Immature natural killer cell (primary cell): ENCODE results near the gene PAAF1. TPM values are rescaled to one million over a fixed set of nuclear protein-coding genes. Genes with fewer than 3 reads are reported as not detected.
"Not testable (repeated sequence)": the region's sequence is repeated elsewhere in the genome, so short reads cannot be mapped to it uniquely, and the experiment has no call there.

Experiments used
- DNase-seq, 3 donors: peaks; one replicate each; pipeline ENCODE4 v3.0.0; 2022; ENCODE audit warnings: mixed read lengths in 1 of 3
- H3K27ac Mint-ChIP-seq, 6 donors: one replicate each; pipeline ENCODE4 v1.8.0; 2020; ENCODE audit warnings: mixed read lengths in 6 of 6, mild to moderate bottlenecking in 5 of 6, inconsistent platforms in 4 of 6, moderate library complexity in 3 of 6
- H3K27me3 Mint-ChIP-seq, 3 donors: one replicate each; pipeline ENCODE4 v1.8.0; 2020 to 2021; ENCODE audit warnings: low read depth in 3 of 3, mild to moderate bottlenecking in 3 of 3, mixed read lengths in 3 of 3, moderate library complexity in 3 of 3, inconsistent platforms in 1 of 3
- H3K36me3 Mint-ChIP-seq, 3 donors: one replicate each; pipeline ENCODE4 v1.8.0; 2020; ENCODE audit warnings: mixed read lengths in 3 of 3, inconsistent platforms in 2 of 3, mild to moderate bottlenecking in 2 of 3
- H3K4me1 Mint-ChIP-seq, 2 donors: one replicate each; pipeline ENCODE4 v1.8.0; 2020; ENCODE audit warnings: inconsistent platforms in 2 of 2, mild to moderate bottlenecking in 2 of 2, mixed read lengths in 2 of 2, moderate library complexity in 1 of 2
- H3K4me3 Mint-ChIP-seq, 5 donors: one replicate each; pipeline ENCODE4 v1.8.0; 2020; ENCODE audit warnings: mild to moderate bottlenecking in 5 of 5, mixed read lengths in 5 of 5, inconsistent platforms in 3 of 5, moderate library complexity in 3 of 5
- H3K9me3 Mint-ChIP-seq, 6 donors: one replicate each; pipeline ENCODE4 v1.8.0; 2020; ENCODE audit warnings: mild to moderate bottlenecking in 6 of 6, mixed read lengths in 6 of 6, inconsistent platforms in 4 of 6, moderate library complexity in 3 of 6
- polyA plus RNA-seq, 3 donors: library from polyadenylated mRNA; unstranded; fragments of 300-500 nt; fragmentation: Illumina TruSeq; gene quantifications; one replicate each; pipeline ENCODE4 v1.2.3, GENCODE V29; 2021

Gene PAAF1
- polyA plus RNA-seq, 3 donors from 2014 or later: 10.7 to 21.5 (median 14.0) TPM

GRCh38 chr11:73902303-73902702, 25.5 kb downstream of the PAAF1 start:
- DNase-seq: no peak
- Mint-ChIP-seq H3K36me3 (peaks cover 15 to 27% (median 17%) of the 10 kb centered on the region in 3 donors), H3K4me3 (no peak overlapping the region), H3K27me3 (peaks cover 0 to 2% (median 0%) of the 10 kb centered on the region in 3 donors), H3K9me3 (no peaks in the 10 kb centered on the region), H3K4me1 (no peaks in the 10 kb centered on the region), H3K27ac (no peak overlapping the region)

DNA sequence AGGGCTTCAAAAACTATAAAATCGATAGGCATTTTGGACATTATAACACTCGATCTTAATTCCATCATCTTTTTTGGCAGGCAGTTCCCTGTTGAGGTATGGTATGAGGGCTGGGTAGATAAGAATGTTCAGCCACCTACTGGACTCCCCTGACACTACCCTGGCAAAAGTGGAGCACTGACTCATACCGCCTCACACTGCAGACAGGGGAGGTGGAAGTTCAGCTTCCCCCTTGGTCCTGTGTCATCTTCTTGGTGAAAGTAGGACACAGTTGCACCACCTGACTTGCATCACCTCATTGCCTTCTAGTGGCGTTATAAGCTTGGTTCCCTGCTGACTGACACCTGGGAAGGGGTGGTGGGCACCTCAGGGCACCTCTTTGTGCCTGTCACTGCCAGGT, 30.4 kb downstream of the PAAF1 start:
- no peaks in the 10 kb centered on the region for H3K9me3 Mint-ChIP-seq
- H3K4me1 Mint-ChIP-seq: no peaks in the 10 kb centered on the region
- DNase-seq: no peak
- H3K27ac Mint-ChIP-seq: no peak overlapping the region
- H3K27me3 Mint-ChIP-seq: peaks cover 0 to 2% (median 0%) of the 10 kb centered on the region in 3 donors
- no peak overlapping the region for H3K4me3 Mint-ChIP-seq
- H3K36me3 Mint-ChIP-seq: peaks cover 17 to 25% (median 21%) of the 10 kb centered on the region in 3 donors

- H3K4me3 Mint-ChIP-seq: no peak overlapping the region
- H3K4me1 Mint-ChIP-seq: no peaks in the 10 kb centered on the region
- DNase-seq: no peak
- peaks cover 32 to 50% (median 33%) of the 10 kb centered on the region in 3 donors for H3K36me3 Mint-ChIP-seq
- H3K9me3 Mint-ChIP-seq: no peaks in the 10 kb centered on the region
- peak overlapping the region in 1 of 6 donors; percentile 13 for H3K27ac Mint-ChIP-seq
- no peaks in the 10 kb centered on the region for H3K27me3 Mint-ChIP-seq
Measured at GRCh38 chr11:73912026-73912425, 35.2 kb downstream of the PAAF1 start.

DNA sequence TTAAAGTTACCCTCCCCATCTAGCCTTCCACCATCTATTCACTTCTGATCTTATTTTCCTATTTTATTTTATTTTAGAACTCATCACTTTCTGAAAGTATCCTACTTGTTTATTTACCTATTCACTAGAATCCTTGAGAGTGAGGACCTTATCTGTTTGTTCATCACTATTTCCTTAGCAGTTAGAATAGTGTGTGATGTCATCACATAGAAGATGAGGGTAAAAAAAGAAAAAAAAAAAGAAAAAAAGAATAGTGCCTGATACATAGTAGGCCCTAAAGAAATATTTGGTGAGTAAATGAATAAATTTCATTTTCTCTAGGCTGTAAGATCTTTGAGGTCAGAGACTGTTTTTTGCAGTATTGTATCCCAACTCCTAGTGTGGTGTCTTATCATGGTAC, 36.7 kb downstream of the PAAF1 start:
- H3K27ac Mint-ChIP-seq: no peak overlapping the region
- H3K27me3 Mint-ChIP-seq: no peaks in the 10 kb centered on the region
- no peak for DNase-seq
- no peak overlapping the region for H3K4me3 Mint-ChIP-seq
- H3K9me3 Mint-ChIP-seq: no peaks in the 10 kb centered on the region
- H3K4me1 Mint-ChIP-seq: no peaks in the 10 kb centered on the region
- H3K36me3 Mint-ChIP-seq: peaks cover 36 to 50% (median 37%) of the 10 kb centered on the region in 3 donors

GRCh38 chr11:73914284-73914683, 37.5 kb downstream of the PAAF1 start:
- H3K27ac Mint-ChIP-seq: no peak overlapping the region
- no peaks in the 10 kb centered on the region for H3K27me3 Mint-ChIP-seq

GRCh38 chr11:73916435-73916834, 39.6 kb downstream of the PAAF1 start:
- DNase-seq: no peak
- no peaks in the 10 kb centered on the region for H3K9me3 Mint-ChIP-seq
- no peak overlapping the region for H3K4me3 Mint-ChIP-seq
- no peak overlapping the region for H3K27ac Mint-ChIP-seq
- peaks cover 39 to 54% (median 39%) of the 10 kb centered on the region in 3 donors for H3K36me3 Mint-ChIP-seq
- no peaks in the 10 kb centered on the region for H3K27me3 Mint-ChIP-seq
- no peaks in the 10 kb centered on the region for H3K4me1 Mint-ChIP-seq

More at GRCh38 chr11:73914284-73914683, 37.5 kb downstream of the PAAF1 start:
- Mint-ChIP-seq H3K36me3 (peaks cover 38 to 56% (median 43%) of the 10 kb centered on the region in 3 donors), H3K9me3 (no peaks in the 10 kb centered on the region), H3K4me1 (no peaks in the 10 kb centered on the region), H3K4me3 (no peak overlapping the region)
- no peak for DNase-seq

- no peaks in the 10 kb centered on the region for H3K9me3 Mint-ChIP-seq
- DNase-seq: no peak
- no peaks in the 10 kb centered on the region for H3K4me1 Mint-ChIP-seq
- no peaks in the 10 kb centered on the region for H3K27me3 Mint-ChIP-seq
- H3K27ac Mint-ChIP-seq: no peak overlapping the region
- peaks cover 31 to 40% (median 34%) of the 10 kb centered on the region in 3 donors for H3K36me3 Mint-ChIP-seq
- no peak overlapping the region for H3K4me3 Mint-ChIP-seq
Measured at GRCh38 chr11:73921180-73921579, 44.4 kb downstream of the PAAF1 start.

GRCh38 chr11:73929388-73929787, 52.6 kb downstream of the PAAF1 start:
- no peaks in the 10 kb centered on the region for H3K9me3 Mint-ChIP-seq
- no peaks in the 10 kb centered on the region for H3K4me1 Mint-ChIP-seq
- no peak for DNase-seq
- no peak overlapping the region for H3K4me3 Mint-ChIP-seq
- no peaks in the 10 kb centered on the region for H3K27me3 Mint-ChIP-seq
- H3K36me3 Mint-ChIP-seq: peaks cover 15 to 49% (median 15%) of the 10 kb centered on the region in 3 donors
- no peak overlapping the region for H3K27ac Mint-ChIP-seq

DNA sequence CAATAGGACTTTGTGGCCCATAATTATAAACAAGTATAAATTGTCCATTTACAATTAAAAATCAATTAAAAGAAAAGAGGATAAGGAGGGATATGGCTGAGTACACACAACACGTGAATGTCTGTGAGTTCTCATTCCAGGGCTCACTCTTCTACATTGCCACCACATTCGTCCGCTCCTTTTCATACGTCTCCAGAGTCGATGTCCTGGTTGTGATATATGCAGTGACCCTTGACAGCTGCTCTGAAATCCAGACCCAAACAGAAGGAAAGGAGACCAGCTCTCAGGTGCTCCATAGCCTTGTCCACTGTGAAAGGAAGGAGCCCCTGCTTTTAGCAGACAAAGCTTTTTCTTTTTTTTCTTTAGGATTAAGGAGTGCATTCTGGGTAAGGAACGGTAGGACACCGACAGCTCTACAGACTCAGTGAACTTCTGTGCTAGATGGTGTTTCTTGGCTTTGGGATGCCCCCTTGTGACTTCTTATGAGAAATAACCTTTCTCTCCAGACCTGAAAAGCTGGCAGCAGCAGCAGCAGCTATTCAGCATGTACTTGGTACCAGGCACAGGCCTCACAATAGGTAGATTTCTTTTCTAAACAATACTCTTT, 54.3 kb downstream of the PAAF1 start:
- Mint-ChIP-seq H3K9me3 (no peaks in the 10 kb centered on the region), H3K4me3 (no peak overlapping the region), H3K27ac (no peak overlapping the region), H3K4me1 (no peaks in the 10 kb centered on the region), H3K27me3 (no peaks in the 10 kb centered on the region), H3K36me3 (peaks cover 12 to 44% (median 16%) of the 10 kb centered on the region in 3 donors)
- DNase-seq: no peak

- H3K36me3 Mint-ChIP-seq: peaks cover 9 to 41% (median 14%) of the 10 kb centered on the region in 3 donors
- no peaks in the 10 kb centered on the region for H3K4me1 Mint-ChIP-seq
- no peak for DNase-seq
- no peaks in the 10 kb centered on the region for H3K27me3 Mint-ChIP-seq
- H3K4me3 Mint-ChIP-seq: no peak overlapping the region
- H3K9me3 Mint-ChIP-seq: no peaks in the 10 kb centered on the region
- no peak overlapping the region for H3K27ac Mint-ChIP-seq
Measured at GRCh38 chr11:73931951-73932350, 55.2 kb downstream of the PAAF1 start.

DNA sequence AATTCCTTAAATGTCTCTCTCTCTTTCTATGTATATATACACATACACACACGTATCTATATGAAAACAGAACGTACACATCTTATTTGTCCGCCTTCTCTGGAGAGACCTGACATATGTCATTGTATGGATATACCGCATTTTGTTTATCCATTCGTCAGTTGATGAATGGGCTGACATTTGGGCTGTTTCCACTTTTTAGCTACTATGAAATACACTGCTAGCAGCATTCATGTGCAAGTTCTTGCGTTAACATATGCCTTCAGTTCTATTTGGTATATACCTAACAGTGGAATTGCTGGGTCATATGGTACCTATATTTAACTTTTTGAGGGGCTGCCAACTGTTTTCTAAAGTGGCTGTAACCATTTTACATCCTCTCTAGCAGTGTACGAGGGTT, 56.0 kb downstream of the PAAF1 start:
- H3K27ac Mint-ChIP-seq: no peak overlapping the region
- H3K36me3 Mint-ChIP-seq: peaks cover 4 to 32% (median 8%) of the 10 kb centered on the region in 3 donors
- no peak for DNase-seq
- H3K4me3 Mint-ChIP-seq: no peak overlapping the region
- H3K27me3 Mint-ChIP-seq: no peaks in the 10 kb centered on the region
- no peaks in the 10 kb centered on the region for H3K9me3 Mint-ChIP-seq
- no peaks in the 10 kb centered on the region for H3K4me1 Mint-ChIP-seq

- not testable (repeated sequence) for H3K27me3 Mint-ChIP-seq, DNase-seq, H3K4me3 Mint-ChIP-seq, H3K4me1 Mint-ChIP-seq, H3K9me3 Mint-ChIP-seq, H3K27ac Mint-ChIP-seq
- H3K36me3 Mint-ChIP-seq: peaks cover 4 to 21% (median 13%) of the 10 kb centered on the region in 3 donors
Measured at GRCh38 chr11:73936047-73936446, 59.2 kb downstream of the PAAF1 start.

DNA sequence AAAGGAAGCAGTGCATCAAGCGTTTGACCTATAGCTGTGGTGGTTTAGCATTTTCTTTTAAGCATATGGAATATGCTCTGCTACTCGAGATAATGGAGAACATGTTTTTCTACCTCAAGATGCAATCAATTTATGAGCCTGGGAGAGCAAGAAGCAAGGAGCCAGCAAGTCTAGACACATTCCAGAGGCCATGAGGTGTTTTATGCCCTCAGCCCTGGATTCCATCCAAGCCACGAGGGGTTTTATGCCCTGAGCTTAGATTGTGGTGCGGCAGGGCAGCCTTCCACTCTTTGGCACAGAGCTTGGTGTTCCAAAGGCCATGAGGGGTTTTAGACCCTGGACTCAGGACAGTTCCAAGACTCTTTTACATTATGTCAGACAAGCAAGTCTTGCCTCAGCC, 62.3 kb downstream of the PAAF1 start:
- no peak overlapping the region for H3K27ac Mint-ChIP-seq
- no peak overlapping the region for H3K4me3 Mint-ChIP-seq
- H3K9me3 Mint-ChIP-seq: peaks cover 0 to 9% (median 3%) of the 10 kb centered on the region in 6 donors
- H3K36me3 Mint-ChIP-seq: peaks cover 6 to 19% (median 13%) of the 10 kb centered on the region in 3 donors
- no peaks in the 10 kb centered on the region for H3K27me3 Mint-ChIP-seq
- no peak for DNase-seq
- no peaks in the 10 kb centered on the region for H3K4me1 Mint-ChIP-seq

DNA sequence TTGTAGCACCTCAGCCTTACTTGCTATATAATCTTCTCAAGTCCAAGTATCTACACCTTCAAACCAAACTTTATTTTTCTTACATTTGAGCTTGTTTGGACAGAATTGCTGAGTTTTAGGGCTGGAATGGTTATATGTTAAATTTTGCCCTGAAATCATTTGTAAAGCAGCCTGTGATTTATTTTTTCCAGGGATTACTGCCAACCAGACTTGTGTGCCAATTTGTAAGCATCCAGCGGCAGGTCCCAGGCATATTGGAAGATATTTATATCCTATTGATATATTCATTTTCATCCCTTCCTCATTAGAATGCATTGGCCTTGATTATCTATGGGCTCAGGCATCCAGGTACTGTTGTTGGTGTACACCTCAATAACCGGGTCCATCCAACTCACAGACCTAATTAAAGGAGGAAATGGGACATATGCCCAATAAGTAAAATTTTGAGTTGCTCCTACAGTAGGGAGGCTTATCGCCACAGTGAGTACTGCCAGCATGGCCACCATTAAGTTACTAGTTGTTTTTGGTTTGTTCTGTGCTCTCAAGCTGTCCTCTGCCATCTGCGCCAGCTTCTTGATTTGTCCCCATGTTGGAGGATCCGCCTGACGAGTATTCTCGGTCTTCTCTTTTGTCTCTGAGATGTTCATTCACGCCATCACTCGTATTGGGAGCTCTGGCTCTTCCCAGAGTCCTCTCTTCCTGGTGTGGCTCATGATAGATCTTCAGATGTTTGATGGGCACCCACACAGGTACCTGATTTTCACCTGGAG, 64.2 kb downstream of the PAAF1 start:
- no peak overlapping the region for H3K4me3 Mint-ChIP-seq
- peaks cover 0 to 9% (median 3%) of the 10 kb centered on the region in 6 donors for H3K9me3 Mint-ChIP-seq
- peaks cover 0 to 2% (median 0%) of the 10 kb centered on the region in 3 donors for H3K27me3 Mint-ChIP-seq
- DNase-seq: no peak
- H3K27ac Mint-ChIP-seq: no peak overlapping the region
- H3K36me3 Mint-ChIP-seq: peaks cover 6 to 12% (median 10%) of the 10 kb centered on the region in 3 donors
- no peaks in the 10 kb centered on the region for H3K4me1 Mint-ChIP-seq
